Peyer's patch (tissue), 4 donors: ENCODE results near the gene TMEM14A. TPM values are rescaled to one million over a fixed set of nuclear protein-coding genes. Genes with fewer than 3 reads are reported as not detected.
"Not testable (repeated sequence)": the region's sequence is repeated elsewhere in the genome, so short reads cannot be mapped to it uniquely, and the experiment has no call there.

Experiments used
- DNase-seq, 3 donors: peaks; one replicate each; pipeline ENCODE4 v3.0.0-alpha.2; 2017 to 2019
- H3K27ac ChIP-seq, 4 donors: fragments of 200-600 bp; sonication (generic); one replicate each; pipeline ENCODE4 v1.5.1; 2016 to 2019
- H3K27me3 ChIP-seq, 2 donors: fragments of 200-600 bp; sonication (generic); one replicate each; pipeline ENCODE4 v1.5.1; 2019
- H3K36me3 ChIP-seq, 3 donors: fragments of 200-600 bp; sonication (generic); one replicate each; pipeline ENCODE4 v1.5.1; 2016 to 2019
- H3K4me1 ChIP-seq, 4 donors: fragments of 200-600 bp; sonication (generic); one replicate each; pipeline ENCODE4 v1.5.1; 2016 to 2019
- H3K4me3 ChIP-seq, 4 donors: fragments of 200-600 bp; sonication (generic); 1 replicate in 3 of 4; 2 replicates in 1 of 4; pipeline ENCODE4 v1.5.1; 2016 to 2019; ENCODE audit warnings: mild to moderate bottlenecking in 1 of 4
- H3K9me3 ChIP-seq, 4 donors: fragments of 200-600 bp; sonication (generic); one replicate each; pipeline ENCODE4 v1.5.1; 2016 to 2019; ENCODE audit warnings: mild to moderate bottlenecking in 1 of 4
- CTCF ChIP-seq, 6 experiments: fragments of 450-650 bp in 4 of 6; fragments of 200-600 bp in 2 of 6; sonication (generic) in 1 of 6; IDR thresholded peaks; one replicate each; pipeline ENCODE4 v1.5.1; 2017 to 2019; ENCODE audit warnings: antibody characterized with exemption in 6 of 6, mild to moderate bottlenecking in 3 of 6, moderate library complexity in 1 of 6
- POLR2A ChIP-seq, 2 donors: fragments of 450-650 bp; IDR thresholded peaks; one replicate each; pipeline ENCODE4 v1.5.1; 2017; ENCODE audit warnings: antibody characterized with exemption in 2 of 2, mild to moderate bottlenecking in 2 of 2, moderate library complexity in 2 of 2
- total RNA-seq, 4 donors: library from RNA; depleted of rRNA; stranded (reverse); fragments of >200 nt; gene quantifications; one replicate each; pipeline ENCODE4 v1.1.0, GENCODE V29; 2016

The TMEM14A gene
- total RNA-seq, 4 donors from 2014 or later: 12.4 to 56.0 (median 25.3) TPM

DNA sequence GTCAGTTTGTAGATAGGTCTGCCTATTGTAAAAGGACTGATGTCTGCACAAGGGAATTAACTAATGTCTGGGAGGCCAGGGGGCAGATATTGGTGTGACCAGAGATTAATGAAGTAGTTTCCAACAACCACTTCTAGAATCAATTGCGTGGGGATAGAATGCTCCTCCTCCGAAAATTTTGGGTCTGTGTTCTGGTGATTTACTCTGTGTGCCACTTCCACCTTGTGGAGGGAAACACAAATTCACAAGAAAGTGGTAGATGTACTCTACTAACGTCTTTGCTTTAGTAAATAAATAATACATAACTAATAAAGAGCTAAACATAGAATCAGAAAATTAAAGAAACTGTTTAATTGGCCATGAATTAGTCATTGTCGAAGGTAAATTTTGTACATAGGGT, 25.5 kb downstream of the TMEM14A start:
- H3K4me3 ChIP-seq: no peak overlapping the region

GRCh38 chr6:52697903-52698302, 27.0 kb downstream of the TMEM14A start:
- TF ChIP-seq CTCF (IDR thresholded peaks at IDR 0.05): peak in 1 of 6 experiments; percentile 2
- no peak for TF ChIP-seq POLR2A (IDR thresholded peaks at IDR 0.05)
- no peaks in the 10 kb centered on the region for H3K36me3 ChIP-seq
- H3K9me3 ChIP-seq: no peaks in the 10 kb centered on the region
- H3K27ac ChIP-seq: no peak overlapping the region
- no peak overlapping the region for H3K4me3 ChIP-seq
- no peaks in the 10 kb centered on the region for H3K4me1 ChIP-seq
- no peak for DNase-seq
- H3K27me3 ChIP-seq: no peaks in the 10 kb centered on the region

More for the DNA sequence above, 25.5 kb downstream of the TMEM14A start:
- no peak overlapping the region for H3K27ac ChIP-seq
- no peaks in the 10 kb centered on the region for H3K9me3 ChIP-seq
- DNase-seq: no peak
- no peaks in the 10 kb centered on the region for H3K4me1 ChIP-seq
- H3K27me3 ChIP-seq: no peaks in the 10 kb centered on the region
- no peak for TF ChIP-seq POLR2A (IDR thresholded peaks at IDR 0.05)
- no peak for TF ChIP-seq CTCF (IDR thresholded peaks at IDR 0.05)
- no peaks in the 10 kb centered on the region for H3K36me3 ChIP-seq

DNA sequence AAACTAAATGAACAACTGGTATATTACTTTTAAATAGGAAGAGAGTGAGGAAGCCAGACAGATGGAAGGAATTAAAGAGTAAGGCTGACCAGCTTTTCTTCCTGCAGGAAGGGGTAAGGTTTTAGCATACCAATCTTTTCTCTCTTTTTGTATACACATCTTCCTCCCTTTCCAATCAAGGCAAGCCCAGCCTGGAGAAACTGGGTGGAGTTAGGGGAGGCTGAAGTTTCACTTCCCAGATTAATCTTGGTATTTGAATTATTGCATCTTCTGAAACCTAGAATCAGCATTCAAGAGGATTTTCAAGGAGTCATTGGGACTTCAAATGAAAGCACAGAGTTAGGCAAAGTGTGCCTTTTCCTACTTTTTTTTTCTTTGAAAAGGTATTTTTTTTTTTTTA, 33.1 kb downstream of the TMEM14A start:
- no peaks in the 10 kb centered on the region for H3K36me3 ChIP-seq
- no peak overlapping the region for H3K4me3 ChIP-seq
- no peak overlapping the region for H3K27ac ChIP-seq
- TF ChIP-seq POLR2A (IDR thresholded peaks at IDR 0.05) (no peak), CTCF (IDR thresholded peaks at IDR 0.05) (no peak)
- DNase-seq: no peak
- no peaks in the 10 kb centered on the region for H3K4me1 ChIP-seq
- no peaks in the 10 kb centered on the region for H3K9me3 ChIP-seq
- no peaks in the 10 kb centered on the region for H3K27me3 ChIP-seq

DNA sequence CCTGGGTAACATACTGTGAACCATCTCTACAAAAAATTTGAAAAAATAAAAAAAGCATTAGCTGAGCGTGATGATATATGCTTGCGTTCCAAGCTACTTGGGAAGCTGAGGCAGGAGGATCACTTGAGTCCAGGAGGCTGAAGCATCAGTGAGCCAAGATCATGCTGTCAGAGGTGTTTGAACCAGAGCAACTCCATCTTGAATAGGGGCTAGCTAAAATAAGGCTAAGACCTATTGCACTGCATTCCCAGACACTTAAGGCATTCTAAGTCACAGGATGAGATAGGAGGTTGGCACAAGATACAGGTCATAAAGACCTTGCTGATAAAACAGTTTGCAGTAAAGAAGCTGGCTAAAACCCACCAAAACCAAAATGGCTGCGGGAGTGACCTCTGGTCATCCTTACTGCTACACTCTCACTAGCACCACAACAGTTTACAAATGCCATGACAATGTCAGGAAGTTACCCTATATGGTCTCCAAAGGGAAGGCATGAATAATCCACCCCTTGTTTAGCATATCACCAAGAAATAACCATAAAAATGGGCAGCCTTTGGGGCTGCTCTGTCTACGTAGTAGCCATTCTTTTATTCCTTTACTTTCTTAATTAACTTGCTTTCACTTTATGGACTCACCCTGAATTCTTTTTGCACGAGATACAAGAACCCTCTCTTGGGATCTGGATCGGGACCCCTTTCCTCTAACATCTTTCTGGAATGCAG, 34.0 kb downstream of the TMEM14A start:
- not testable (repeated sequence) for H3K4me3 ChIP-seq, H3K9me3 ChIP-seq, H3K4me1 ChIP-seq, DNase-seq, H3K27ac ChIP-seq, H3K36me3 ChIP-seq, H3K27me3 ChIP-seq

DNA sequence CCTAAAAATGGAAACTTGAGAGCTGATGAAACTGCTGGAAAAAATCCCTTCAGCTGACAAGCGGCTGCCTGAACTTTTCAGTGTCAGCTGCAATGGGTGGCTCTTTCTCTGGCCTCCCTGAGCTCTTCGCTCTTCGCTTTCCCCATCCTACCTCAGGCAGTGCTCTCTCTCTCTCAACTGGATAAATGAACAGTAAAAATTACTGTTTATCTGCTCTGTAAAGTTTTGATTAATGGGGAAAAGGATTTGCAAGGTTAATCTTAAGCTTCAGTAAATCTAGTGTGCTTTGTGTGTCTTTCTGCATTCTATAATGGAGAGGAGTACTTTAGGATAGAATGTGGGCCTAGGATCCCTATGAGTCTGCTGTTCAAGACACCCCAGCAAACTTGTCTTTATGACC, 35.1 kb downstream of the TMEM14A start:
- TF ChIP-seq POLR2A (IDR thresholded peaks at IDR 0.05) (no peak), CTCF (IDR thresholded peaks at IDR 0.05) (no peak)
- DNase-seq: no peak
- Histone ChIP-seq H3K36me3 (no peaks in the 10 kb centered on the region), H3K4me1 (no peaks in the 10 kb centered on the region), H3K4me3 (no peak overlapping the region), H3K9me3 (no peaks in the 10 kb centered on the region), H3K27me3 (no peaks in the 10 kb centered on the region), H3K27ac (no peak overlapping the region)

- no peak for TF ChIP-seq CTCF (IDR thresholded peaks at IDR 0.05)
- TF ChIP-seq POLR2A (IDR thresholded peaks at IDR 0.05): no peak
- Histone ChIP-seq H3K36me3 (no peaks in the 10 kb centered on the region), H3K4me1 (no peaks in the 10 kb centered on the region), H3K27me3 (no peaks in the 10 kb centered on the region), H3K4me3 (no peak overlapping the region), H3K9me3 (no peaks in the 10 kb centered on the region), H3K27ac (no peak overlapping the region)
- no peak for DNase-seq
Measured at GRCh38 chr6:52707963-52708680, 37.2 kb downstream of the TMEM14A start.
